SJCRH30 (cell line): ENCODE results near the gene CBFB. TPM values are rescaled to one million over a fixed set of nuclear protein-coding genes. Genes with fewer than 3 reads are reported as not detected.
A peak's percentile ranks its signal among the peaks of the same experiment; 100 is the strongest.

Experiments used
- DNase-seq, 2 experiments: peaks; one replicate each; pipeline ENCODE4 v3.0.0-alpha.2; 2015 to 2020
- H3K27ac ChIP-seq: fragments of 250-450 bp; sonication (Bioruptor Pico); 2 replicates; pipeline ENCODE4 v1.5.1; 2020; ENCODE audit warnings: mild to moderate bottlenecking, moderate library complexity
- H3K27me3 ChIP-seq: fragments of 250-450 bp; sonication (Bioruptor Pico); 2 replicates; pipeline ENCODE4 v1.5.1; 2020; ENCODE audit warnings: mild to moderate bottlenecking, moderate library complexity
- H3K36me3 ChIP-seq: fragments of 250-450 bp; sonication (Bioruptor Pico); 2 replicates; pipeline ENCODE4 v1.5.1; 2020; ENCODE audit warnings: mild to moderate bottlenecking, moderate library complexity
- H3K4me1 ChIP-seq: fragments of 250-450 bp; sonication (Bioruptor Pico); 2 replicates; pipeline ENCODE4 v1.5.1; 2020; ENCODE audit warnings: mild to moderate bottlenecking, moderate library complexity
- H3K4me3 ChIP-seq: fragments of 250-450 bp; sonication (Bioruptor Pico); 2 replicates; pipeline ENCODE4 v1.5.1; 2020; ENCODE audit warnings: mild to moderate bottlenecking, moderate library complexity
- H3K9me3 ChIP-seq: fragments of 250-450 bp; sonication (Bioruptor Pico); replicated peaks from 2 replicates; pipeline ENCODE4 v1.5.1; 2020; ENCODE audit warnings: mild to moderate bottlenecking, moderate library complexity
- total RNA-seq: library from RNA; depleted of rRNA; stranded (reverse); fragments of >200 nt; shearing (Covaris generic); gene quantifications from 2 replicates; pipeline ENCODE4 v1.2.3, GENCODE V29; 2014

The CBFB gene
- total RNA-seq, 1 experiment from 2014 or later = 151 TPM

GRCh38 chr16:67086822-67087221 is 57.9 kb downstream of the CBFB start:
- Histone ChIP-seq H3K4me1 (no peaks in the 10 kb centered on the region), H3K27ac (no peak overlapping the region), H3K36me3 (peaks cover 51% of the 10 kb centered on the region), H3K4me3 (no peak overlapping the region), H3K27me3 (no peaks in the 10 kb centered on the region), H3K9me3 (no peaks in the 10 kb centered on the region)
- no peak for DNase-seq

GRCh38 chr16:67087291-67087690 is 58.3 kb downstream of the CBFB start:
- H3K4me3 ChIP-seq = no peak overlapping the region
- H3K27ac ChIP-seq = no peak overlapping the region
- no peaks in the 10 kb centered on the region for H3K27me3 ChIP-seq
- peaks cover 48% of the 10 kb centered on the region for H3K36me3 ChIP-seq
- no peaks in the 10 kb centered on the region for H3K4me1 ChIP-seq
- no peak for DNase-seq
- H3K9me3 ChIP-seq = no peaks in the 10 kb centered on the region

DNA sequence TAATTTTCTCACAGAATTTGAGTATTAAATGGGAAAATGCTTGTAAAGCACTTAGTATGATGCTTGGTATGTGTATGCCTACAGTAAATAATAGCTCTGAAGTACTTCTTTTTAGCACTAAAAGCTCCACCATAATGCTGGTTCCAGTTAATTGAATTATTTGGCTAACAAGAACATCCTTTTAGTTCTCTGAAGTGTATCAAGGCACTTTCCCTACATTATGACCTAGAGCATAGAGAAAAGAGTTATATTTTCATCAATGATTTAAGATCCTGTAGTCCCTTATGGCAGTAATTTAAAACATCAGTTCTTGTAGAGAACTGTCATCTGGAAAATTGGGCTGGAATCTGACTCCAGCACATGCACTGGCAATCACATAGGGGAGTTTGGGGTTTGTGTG is 58.9 kb downstream of the CBFB start:
- H3K9me3 ChIP-seq = no peaks in the 10 kb centered on the region
- no peak overlapping the region for H3K4me3 ChIP-seq
- no peak overlapping the region for H3K27ac ChIP-seq
- no peak for DNase-seq
- peaks cover 44% of the 10 kb centered on the region for H3K36me3 ChIP-seq
- no peaks in the 10 kb centered on the region for H3K27me3 ChIP-seq
- H3K4me1 ChIP-seq = no peaks in the 10 kb centered on the region

GRCh38 chr16:67088551-67088950 is 59.6 kb downstream of the CBFB start:
- Histone ChIP-seq H3K4me1 (no peaks in the 10 kb centered on the region), H3K27me3 (no peaks in the 10 kb centered on the region), H3K4me3 (no peak overlapping the region), H3K36me3 (peaks cover 42% of the 10 kb centered on the region), H3K27ac (no peak overlapping the region), H3K9me3 (no peaks in the 10 kb centered on the region)
- no peak for DNase-seq

- H3K27me3 ChIP-seq = no peaks in the 10 kb centered on the region
- no peaks in the 10 kb centered on the region for H3K9me3 ChIP-seq
- no peak for DNase-seq
- H3K4me1 ChIP-seq = no peaks in the 10 kb centered on the region
- no peak overlapping the region for H3K27ac ChIP-seq
- no peak overlapping the region for H3K4me3 ChIP-seq
- H3K36me3 ChIP-seq = peaks cover 41% of the 10 kb centered on the region
Measured at GRCh38 chr16:67089101-67089500, 60.2 kb downstream of the CBFB start.

DNA sequence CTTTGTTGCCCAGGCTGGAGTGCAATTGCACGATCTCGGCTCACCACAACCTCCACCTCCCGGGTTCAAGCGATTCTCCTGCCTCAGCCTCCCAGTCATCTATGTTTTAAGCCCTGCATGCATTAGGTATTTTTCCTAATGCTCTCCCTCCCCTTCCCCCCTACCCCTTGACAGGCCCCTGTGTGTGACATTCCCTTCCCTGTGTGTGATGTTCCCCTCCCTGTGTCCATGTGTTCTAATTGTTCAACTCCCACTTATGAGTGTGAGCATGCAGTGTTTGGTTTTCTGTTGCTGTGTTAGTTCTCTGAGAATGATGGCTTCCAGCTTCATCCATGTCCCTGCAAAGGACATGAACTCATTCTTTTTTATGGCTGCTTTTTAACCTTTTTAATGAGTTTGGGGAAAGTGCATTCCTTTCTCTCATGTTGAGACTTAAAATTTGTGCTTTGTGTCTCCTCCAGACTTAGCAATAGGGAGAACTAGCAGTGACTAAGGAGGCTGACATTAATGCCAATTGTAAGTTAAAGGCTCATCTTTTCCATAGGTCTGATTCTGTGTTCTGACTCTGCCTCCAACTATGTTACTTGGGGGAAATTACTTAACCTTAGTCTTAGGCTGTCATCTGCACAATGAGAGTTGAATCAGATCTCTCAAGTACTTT is 63.1 kb downstream of the CBFB start:
- no peak for DNase-seq
- H3K4me1 ChIP-seq = no peaks in the 10 kb centered on the region
- H3K9me3 ChIP-seq = no peaks in the 10 kb centered on the region
- H3K4me3 ChIP-seq = no peak overlapping the region
- no peaks in the 10 kb centered on the region for H3K27me3 ChIP-seq
- H3K36me3 ChIP-seq = peaks cover 44% of the 10 kb centered on the region
- no peak overlapping the region for H3K27ac ChIP-seq

- DNase-seq = no peak
- Histone ChIP-seq H3K9me3 (no peaks in the 10 kb centered on the region), H3K27me3 (no peaks in the 10 kb centered on the region)
Measured at GRCh38 chr16:67093098-67093726, 64.3 kb downstream of the CBFB start.

DNA sequence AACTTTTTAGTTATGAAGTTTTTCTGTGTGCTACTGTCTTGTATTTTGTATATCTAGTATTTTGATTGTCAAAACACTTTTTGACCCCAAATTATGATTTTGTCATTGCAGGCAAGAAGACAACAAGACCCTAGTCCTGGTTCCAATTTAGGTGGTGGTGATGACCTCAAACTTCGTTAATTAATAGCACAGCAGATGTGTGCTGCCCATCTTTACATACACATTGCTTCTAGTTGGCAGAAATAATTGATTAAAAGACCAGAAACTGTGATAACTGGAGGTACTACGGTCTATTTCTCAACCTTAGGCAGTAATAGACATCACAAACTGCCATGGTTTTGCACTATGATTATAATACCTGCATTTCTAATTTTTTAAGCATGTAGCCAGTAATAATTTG is 69.7 kb downstream of the CBFB start:
- H3K4me1 ChIP-seq = no peaks in the 10 kb centered on the region
- peaks cover 45% of the 10 kb centered on the region for H3K36me3 ChIP-seq
- no peaks in the 10 kb centered on the region for H3K27me3 ChIP-seq
- H3K27ac ChIP-seq = no peak overlapping the region
- no peak for DNase-seq
- H3K4me3 ChIP-seq = no peak overlapping the region
- no peaks in the 10 kb centered on the region; the same call in 1 of the 2 replicates for H3K9me3 ChIP-seq

More at GRCh38 chr16:67093098-67093726, 64.3 kb downstream of the CBFB start:
- Histone ChIP-seq H3K27ac (no peak overlapping the region), H3K4me1 (no peaks in the 10 kb centered on the region), H3K4me3 (no peak overlapping the region), H3K36me3 (peaks cover 48% of the 10 kb centered on the region)

- Histone ChIP-seq H3K4me1 (no peaks in the 10 kb centered on the region), H3K9me3 (no peaks in the 10 kb centered on the region; the same call in 1 of the 2 replicates), H3K27me3 (no peaks in the 10 kb centered on the region), H3K27ac (no peak overlapping the region), H3K4me3 (no peak overlapping the region), H3K36me3 (peaks cover 36% of the 10 kb centered on the region)
- no peak for DNase-seq
Measured at GRCh38 chr16:67100569-67101310, 71.8 kb downstream of the CBFB start.

DNA sequence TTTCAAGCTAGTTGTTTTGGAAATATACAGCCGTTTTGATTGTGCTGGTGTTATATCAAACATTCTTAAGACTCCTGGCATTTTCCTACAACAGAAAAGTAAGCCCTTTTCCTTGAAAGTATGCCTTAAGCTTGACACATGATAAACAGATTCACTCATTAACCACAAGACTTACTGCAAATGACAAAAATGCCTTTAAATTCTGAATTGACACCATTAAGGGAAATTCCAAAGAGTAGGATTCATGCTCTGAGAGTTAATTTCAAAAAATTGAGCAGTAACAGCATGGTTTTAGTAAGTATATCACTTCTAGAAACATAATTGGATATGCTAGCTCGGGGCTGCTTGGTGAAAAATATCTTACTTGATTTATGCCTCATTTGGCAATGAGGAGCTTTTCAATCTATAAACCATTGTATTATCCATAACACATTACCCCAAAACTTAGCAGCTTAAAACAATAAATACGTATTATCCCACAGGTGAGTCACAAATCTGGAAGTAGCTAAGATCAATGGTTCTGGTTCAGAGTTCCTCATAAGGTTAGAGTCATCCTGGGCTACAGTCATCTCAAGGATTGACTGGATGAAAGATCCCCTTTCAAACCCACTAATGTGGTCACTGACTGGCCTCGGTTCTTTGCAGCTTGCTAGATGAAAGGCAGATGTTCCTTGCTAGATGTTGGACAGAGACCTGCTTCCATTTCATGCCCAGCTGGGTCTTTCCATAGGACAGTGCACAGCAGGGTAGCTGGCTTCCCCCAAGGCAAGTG is 72.5 kb downstream of the CBFB start:
- no peaks in the 10 kb centered on the region for H3K27me3 ChIP-seq
- H3K4me3 ChIP-seq = no peak overlapping the region
- peaks cover 30% of the 10 kb centered on the region for H3K36me3 ChIP-seq
- H3K27ac ChIP-seq = no peak overlapping the region
- no peaks in the 10 kb centered on the region for H3K4me1 ChIP-seq
- DNase-seq = no peak
- no peaks in the 10 kb centered on the region; the same call in 1 of the 2 replicates for H3K9me3 ChIP-seq

GRCh38 chr16:67104061-67104460 is 75.1 kb downstream of the CBFB start:
- peak; percentile 46 to 59 for DNase-seq
- Histone ChIP-seq H3K4me3 (no peak overlapping the region), H3K4me1 (peaks cover 4% of the 10 kb centered on the region; the same call in 1 of the 2 replicates), H3K36me3 (peaks cover 17% of the 10 kb centered on the region), H3K9me3 (no peaks in the 10 kb centered on the region; the same call in 1 of the 2 replicates), H3K27me3 (no peaks in the 10 kb centered on the region), H3K27ac (no peak overlapping the region)

DNA sequence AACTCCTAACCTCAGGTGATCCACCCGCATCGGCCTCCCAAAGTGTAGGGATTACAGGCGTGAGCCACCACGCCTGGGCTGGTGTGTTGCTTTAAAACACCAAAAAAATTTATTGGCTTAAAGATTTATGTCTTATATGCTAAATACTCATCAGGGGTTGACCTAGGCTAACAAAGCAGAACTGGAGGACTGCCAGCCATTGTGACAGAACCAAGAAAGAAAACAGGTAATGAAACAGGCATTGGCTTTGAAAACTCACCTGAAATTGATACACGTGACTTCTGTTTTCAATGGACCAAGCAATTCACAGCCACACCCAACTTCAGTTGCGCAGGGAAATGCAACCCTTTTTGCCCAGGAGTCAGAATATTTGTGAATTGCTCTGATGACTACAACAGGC is 75.9 kb downstream of the CBFB start:
- H3K27ac ChIP-seq = no peak overlapping the region
- H3K4me1 ChIP-seq = peaks cover 4% of the 10 kb centered on the region; the same call in 1 of the 2 replicates
- no peak for DNase-seq
- no peak overlapping the region for H3K4me3 ChIP-seq
- peaks cover 11% of the 10 kb centered on the region for H3K36me3 ChIP-seq
- H3K27me3 ChIP-seq = no peaks in the 10 kb centered on the region
- H3K9me3 ChIP-seq = no peaks in the 10 kb centered on the region; the same call in 1 of the 2 replicates

- no peak overlapping the region for H3K27ac ChIP-seq
- H3K4me1 ChIP-seq = peaks cover 4% of the 10 kb centered on the region; the same call in 1 of the 2 replicates
- no peaks in the 10 kb centered on the region; the same call in 1 of the 2 replicates for H3K9me3 ChIP-seq
- no peak overlapping the region for H3K4me3 ChIP-seq
- no peak for DNase-seq
- H3K27me3 ChIP-seq = no peaks in the 10 kb centered on the region
- H3K36me3 ChIP-seq = peaks cover 7% of the 10 kb centered on the region
Measured at GRCh38 chr16:67105246-67105645, 76.3 kb downstream of the CBFB start.

DNA sequence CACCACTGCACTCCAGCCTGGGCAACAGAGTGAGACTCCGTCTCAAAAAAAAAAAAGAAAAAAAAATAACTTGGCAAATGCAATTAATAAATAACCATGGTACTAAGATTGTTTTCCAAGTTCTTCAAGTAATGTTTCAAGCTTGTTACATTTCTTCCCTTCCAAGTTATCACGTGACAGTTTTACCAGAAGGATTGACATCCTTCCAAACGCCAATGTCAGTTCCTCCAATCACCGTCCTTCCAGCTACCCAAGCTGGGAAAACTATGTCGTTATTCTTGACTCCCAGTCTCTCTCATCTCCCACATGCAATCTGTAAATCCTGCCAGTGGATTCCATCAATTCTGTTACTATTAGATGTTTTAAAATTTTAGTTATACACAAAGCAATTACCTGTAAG is 76.9 kb downstream of the CBFB start:
- peaks cover 7% of the 10 kb centered on the region; the same call in 1 of the 2 replicates for H3K4me1 ChIP-seq
- no peaks in the 10 kb centered on the region; the same call in 1 of the 2 replicates for H3K9me3 ChIP-seq
- H3K36me3 ChIP-seq = peaks cover 6% of the 10 kb centered on the region; the same call in 1 of the 2 replicates
- no peaks in the 10 kb centered on the region for H3K27me3 ChIP-seq
- H3K4me3 ChIP-seq = no peak overlapping the region
- DNase-seq = no peak
- H3K27ac ChIP-seq = no peak overlapping the region
